HepG2 (cell line): Measurements from ENCODE around the gene FGGY. TPM values are rescaled to one million over a fixed set of nuclear protein-coding genes. Genes with fewer than 3 reads are reported as not detected.

ENCODE experiments used
- ATAC-seq: fragments of 200-7000 bp; cut with Tn5 transposase; 3 replicates; pipeline ENCODE4 v1.9.1; 2020; ENCODE audit warnings: mild to moderate bottlenecking, moderate library complexity
- BruUV-seq: library from RNA; stranded (reverse); fragments of 400-500 nt; replicated peaks from 2 replicates; lab custom pipeline; 2021; lab: Mats Ljungman, UMichigan
- CTCF ChIA-PET: fragments of 300-600 bp; formaldehyde crosslinking; extraction: SDS; loops from one replicate; lab custom pipeline; 2021; ENCODE audit warnings: low total read pairs, inconsistent platforms, low intra/inter-chr PET ratio; lab: Yijun Ruan, JAX
- POLR2A ChIA-PET: fragments of 350-600 bp; sonication (Branson Sonifier 250); formaldehyde crosslinking; loops from one replicate; lab custom pipeline; 2020; ENCODE audit warnings: antibody characterized with exemption, inconsistent platforms; lab: Yijun Ruan, JAX
- DNase-seq: peaks from one replicate; pipeline ENCODE4 v3.0.0-alpha.2; 2015; ENCODE audit warnings: low spot score
- FAIRE-seq: peaks from 3 replicates; lab custom pipeline; 2011; peaks lifted over from hg19 to GRCh38; lab: Jason Lieb, UNC
- H2AFZ ChIP-seq: one replicate; pipeline ENCODE4 v1.6.1; 2011; ENCODE audit warnings: low read length, inconsistent platforms
- H3K27ac ChIP-seq: fragments of 300-600 bp; 3 replicates; pipeline ENCODE4 v1.8.0; 2011; ENCODE audit warnings: mixed run types, mild to moderate bottlenecking, mixed read lengths, low read length, inconsistent platforms; ENCODE audit not compliant: insufficient read depth; ENCODE audit errors: extremely low read length
- H3K27me3 ChIP-seq, 2 experiments: fragments of 200-600 bp in 1 of 2; 2 replicates in 1 of 2; 3 replicates in 1 of 2; pipeline versions ENCODE4 v1.6.0 to v1.8.0; 2011; ENCODE audit warnings: low read length in 2 of 2, mild to moderate bottlenecking in 2 of 2, moderate library complexity in 2 of 2, inconsistent platforms in 1 of 2; ENCODE audit not compliant: insufficient read depth in 2 of 2, control insufficient read depth in 1 of 2
- H3K36me3 ChIP-seq, 2 experiments: fragments of 200-600 bp in 1 of 2; replicated peaks in 1 of 2; 2 replicates in 1 of 2; 3 replicates in 1 of 2; pipeline versions ENCODE4 v1.5.1 to v1.8.0; 2011; ENCODE audit warnings: low read length in 2 of 2, inconsistent platforms in 1 of 2; ENCODE audit not compliant: insufficient read depth in 2 of 2, control insufficient read depth in 1 of 2
- H3K4me1 ChIP-seq: 2 replicates; pipeline ENCODE4 v1.5.1; 2012; ENCODE audit warnings: low read length, inconsistent platforms; ENCODE audit not compliant: insufficient read depth
- H3K4me2 ChIP-seq: 2 replicates; pipeline ENCODE4 v1.6.0; 2011; ENCODE audit warnings: low read depth, low read length, inconsistent platforms
- H3K4me3 ChIP-seq, 3 experiments: fragments of 200-600 bp in 1 of 3; sonication (generic), shearing (Covaris generic) in 1 of 3; replicated peaks in 1 of 3; 2 replicates each; pipeline ENCODE4 v1.5.1; 2011 to 2016; ENCODE audit warnings: low read length in 3 of 3, inconsistent platforms in 2 of 3, low read depth in 2 of 3, mild to moderate bottlenecking in 2 of 3, control low read depth in 1 of 3, mixed read lengths in 1 of 3; ENCODE audit not compliant: insufficient read depth in 1 of 3
- H3K79me2 ChIP-seq: one replicate; pipeline ENCODE4 v1.6.1; 2011; ENCODE audit warnings: low read length, inconsistent platforms; ENCODE audit not compliant: insufficient read depth
- H3K9ac ChIP-seq: 2 replicates; pipeline ENCODE4 v1.6.0; 2011; ENCODE audit warnings: mild to moderate bottlenecking, low read depth, low read length, inconsistent platforms; ENCODE audit not compliant: insufficient read depth
- H3K9me3 ChIP-seq: 2 replicates; pipeline ENCODE4 v1.5.1; 2012; ENCODE audit warnings: mild to moderate bottlenecking, low read length
- H4K20me1 ChIP-seq: 2 replicates; pipeline ENCODE4 v1.6.0; 2011; ENCODE audit warnings: inconsistent platforms, mild to moderate bottlenecking, low read length, moderate library complexity; ENCODE audit not compliant: insufficient read depth
- CEBPG ChIP-seq: IDR thresholded peaks from 2 replicates; pipeline ENCODE4 v1.6.1; 2016
- MAFK ChIP-seq, 2 experiments: IDR thresholded peaks in 1 of 2; conservative IDR thresholded peaks in 1 of 2; 2 replicates each; pipeline ENCODE4 v1.6.1; 2011; ENCODE audit warnings: improper control_type of control experiment in 2 of 2, low read length in 2 of 2
- PAX8 ChIP-seq: sonication (generic); formaldehyde crosslinking; IDR thresholded peaks from 2 replicates; pipeline ENCODE4 v1.8.0; 2022; ENCODE audit warnings: mild to moderate bottlenecking, missing genetic modification reagents, borderline replicate concordance
- ZBTB26 ChIP-seq: IDR thresholded peaks from 2 replicates; pipeline ENCODE4 v1.6.1; 2016; ENCODE audit warnings: missing compliant biosample characterization, missing genetic modification reagents, borderline replicate concordance
- ZBTB33 ChIP-seq: sonication (generic); formaldehyde crosslinking; IDR thresholded peaks from 2 replicates; pipeline ENCODE4 v1.4.0; 2020; ENCODE audit warnings: missing genetic modification reagents
- ZNF276 ChIP-seq: sonication (generic); formaldehyde crosslinking; IDR thresholded peaks from 2 replicates; pipeline ENCODE4 v1.4.0; 2020; ENCODE audit warnings: mild to moderate bottlenecking, low read depth, missing genetic modification reagents
- ZNF784 ChIP-seq: sonication (generic); formaldehyde crosslinking; IDR thresholded peaks from 2 replicates; pipeline ENCODE4 v1.5.1; 2020; ENCODE audit warnings: missing genetic modification reagents, mild to moderate bottlenecking, borderline replicate concordance
- whole genome bisulfite sequencing: methylation state at CpG from one replicate; pipeline ENCODE4 v1.1.6; 2017; ENCODE audit warnings: low lambda C conversion rate; 5-methylcytosine and 5-hydroxymethylcytosine counted together
- in situ Hi-C: cut with HindIII; loops from 2 replicates; pipeline ENCODE4 v1.10.0; 2017; ENCODE audit warnings: low pct_unique_long_range_greater_than_20kb; ENCODE audit not compliant: extremely low pct_ligation_motif_present
- intact Hi-C: fragments of 100-400 bp; cut with micrococcal nuclease; formaldehyde crosslinking; loops from one replicate; pipeline ENCODE4 v1.10.0; 2022; ENCODE audit not compliant: unreplicated experiment
- polyA plus RNA-seq, 8 experiments: library from polyadenylated mRNA; depleted of rRNA in 3 of 8; stranded (reverse) in 7 of 8; unstranded in 1 of 8; fragments of >200 nt; fragmentation: Illumina TruSeq in 4 of 8; extraction: Trizol in 4 of 8; gene quantifications; 2 replicates each; pipeline versions ENCODE4 v1.2.1 to v1.2.3, GENCODE V29; 2011 to 2016; ENCODE audit warnings: low read depth in 4 of 8, missing spikeins in 1 of 8, mixed read lengths in 1 of 8; ENCODE audit not compliant: insufficient read depth in 1 of 8
- total RNA-seq, 5 experiments: library from RNA; depleted of rRNA; stranded (reverse); fragments of >200 nt; fragmentation: Illumina TruSeq; extraction: Trizol; gene quantifications; 2 replicates each; pipeline ENCODE4 v1.2.3, GENCODE V29; 2016; ENCODE audit warnings: low read depth in 1 of 5

FGGY gene
- total and polyA plus RNA-seq, 2 of the 13 experiments (the other 11 are each of a cell fraction or from before 2014, with no cell fraction given): 15.7 to 27.5 TPM

GRCh38 chr1:59640851-59641250 is 344.0 kb downstream of the FGGY start:
- TF ChIP-seq CEBPG (CRISPR knock-in tag): peak; percentile 61
- TF ChIP-seq MAFK (conservative IDR thresholded peaks at IDR 0.05 in 1 of 2, IDR thresholded peaks at IDR 0.05 in 1 of 2; ENCODE audit: low read length in 2 of 2): no peak
- TF ChIP-seq PAX8 (CRISPR knock-in tag): no peak
- peak; percentile 95 for TF ChIP-seq ZBTB26 (CRISPR knock-in tag)
- TF ChIP-seq ZNF784: no peak
- TF ChIP-seq ZBTB33: peak; percentile 53; the same call in 1 of the 2 replicates
- TF ChIP-seq ZNF276 (CRISPR knock-in tag): no peak
- TF ChIP-seq, all 625 proteins: peak for 3

More at GRCh38 chr1:59640851-59641250, 344.0 kb downstream of the FGGY start:
- H3K4me1 ChIP-seq: peaks cover 76% of the 10 kb centered on the region
- ATAC-seq (no peak), FAIRE-seq (no peak), DNase-seq (no peak)
- in situ Hi-C loops (no loop called here), intact Hi-C loops (no loop called here)
- H3K9ac ChIP-seq: no peak overlapping the region
- no peaks in the 10 kb centered on the region for H3K27me3 ChIP-seq
- H3K4me3 ChIP-seq: no peak overlapping the region
- ChIA-PET CTCF (no interaction called here), POLR2A (no interaction called here)
- no peaks in the 10 kb centered on the region for H3K79me2 ChIP-seq
- no peaks in the 10 kb centered on the region for H4K20me1 ChIP-seq
- no peak overlapping the region for H3K4me2 ChIP-seq
- no peaks in the 10 kb centered on the region for H3K9me3 ChIP-seq
- no peaks in the 10 kb centered on the region for H3K36me3 ChIP-seq
- 74% methylated on average over 2 of the region's 2 CpGs for WGBS
- no peak overlapping the region for H3K27ac ChIP-seq
- H2AFZ ChIP-seq: no peak overlapping the region
- no TSS peak for BruUV-seq
